Measurements from ENCODE around the gene GPR15. TPM values are rescaled to one million over a fixed set of nuclear protein-coding genes. Genes with fewer than 3 reads are reported as not detected.

Gene GPR15
- total RNA-seq (2012; rRNA removed): not detected in 2 replicates

DNA sequence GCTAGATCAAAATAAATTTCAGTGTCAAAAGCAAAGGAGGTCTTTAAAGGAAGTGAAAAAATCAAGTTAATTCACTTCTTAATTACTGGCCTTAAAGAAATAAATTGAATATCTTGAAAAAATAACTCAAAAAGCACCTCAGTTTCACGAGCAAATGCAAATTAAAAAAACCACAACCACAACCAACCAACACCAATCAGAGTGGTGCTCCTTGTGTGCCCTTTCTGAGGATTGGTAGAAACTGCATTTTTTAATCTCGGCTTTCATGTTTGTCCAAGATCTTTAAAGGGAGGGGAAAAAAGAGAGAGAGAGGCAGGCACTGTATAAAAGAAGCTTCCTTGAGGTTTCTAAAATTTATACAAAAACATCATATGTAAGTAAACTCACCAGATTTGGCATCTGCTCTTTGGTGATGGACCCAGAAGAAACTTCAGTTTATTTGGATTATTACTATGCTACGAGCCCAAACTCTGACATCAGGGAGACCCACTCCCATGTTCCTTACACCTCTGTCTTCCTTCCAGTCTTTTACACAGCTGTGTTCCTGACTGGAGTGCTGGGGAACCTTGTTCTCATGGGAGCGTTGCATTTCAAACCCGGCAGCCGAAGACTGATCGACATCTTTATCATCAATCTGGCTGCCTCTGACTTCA, at the start of gene GPR15:
Gene GPR15 (plus strand): TSS at position 357 of the 653 bp plus-strand sequence. CDS start 56 bp downstream, at position 413.
- no peaks in the 10 kb centered on the region for H3K36me3 ChIP-seq (ENCODE audit: insufficient read depth, low read length)
- H3K4me1 ChIP-seq (ENCODE audit: control insufficient read depth, insufficient read depth, low read length): no peaks in the 10 kb centered on the region
- no peak within 1 kb of the TSS for H3K4me3 ChIP-seq (ENCODE audit: low read length)
- H3K9ac ChIP-seq (ENCODE audit: low read depth, low read length): no peak within 1 kb of the TSS
- H3K27me3 ChIP-seq (ENCODE audit: control insufficient read depth, insufficient read depth, low read length): peaks cover 44% of the 10 kb centered on the region
- H3K9me3 ChIP-seq (replicated peaks; ENCODE audit: low read length): no peaks in the 10 kb centered on the region
- H3K4me2 ChIP-seq (ENCODE audit: low read length): no peak within 1 kb of the TSS

DNA sequence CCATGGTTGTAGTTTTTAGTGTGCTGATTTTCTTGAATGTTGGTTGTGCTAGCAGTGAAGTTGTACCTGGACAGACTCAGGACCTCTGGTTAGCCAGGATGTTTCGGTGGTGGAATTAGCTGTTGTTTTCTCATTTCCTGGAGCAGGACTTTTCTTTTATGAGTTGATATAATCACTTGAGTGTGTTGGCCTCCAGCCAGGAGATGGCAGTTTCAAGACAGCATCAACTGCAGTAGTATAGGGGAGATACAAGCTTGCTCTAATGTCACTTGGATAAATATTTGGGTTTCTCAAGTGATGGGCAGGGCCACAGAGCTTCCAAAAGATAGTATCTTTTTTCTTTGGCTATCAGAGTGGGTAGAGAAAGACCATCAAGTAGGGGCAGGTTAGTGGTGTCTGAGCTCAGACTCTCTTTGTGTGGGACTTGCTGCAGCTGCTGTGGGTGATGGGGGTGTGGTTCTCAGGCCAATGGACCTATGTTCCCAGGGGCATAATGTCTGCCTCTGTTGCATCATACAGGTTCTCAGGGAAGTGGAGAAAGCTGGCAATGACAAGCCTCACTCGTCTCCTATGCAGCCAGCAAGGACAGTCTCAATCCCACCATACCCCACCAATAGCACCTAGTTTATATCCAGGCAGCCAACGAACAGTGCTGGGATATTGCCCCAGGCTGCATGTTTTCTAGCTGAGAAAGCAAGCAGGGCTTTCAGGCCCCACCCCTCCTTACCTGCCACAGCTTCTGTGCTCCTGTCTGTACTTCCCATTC, 48.9 kb upstream of the GPR15 start:
- Histone ChIP-seq H3K36me3 (ENCODE audit: insufficient read depth, low read length) (no peaks in the 10 kb centered on the region), H3K4me2 (ENCODE audit: low read length) (no peak overlapping the region), H3K27me3 (ENCODE audit: control insufficient read depth, insufficient read depth, low read length) (no peaks in the 10 kb centered on the region), H3K4me1 (ENCODE audit: control insufficient read depth, insufficient read depth, low read length) (no peaks in the 10 kb centered on the region), H3K4me3 (ENCODE audit: low read length) (no peak overlapping the region), H3K9ac (ENCODE audit: low read depth, low read length) (no peak overlapping the region), H3K9me3 (replicated peaks; ENCODE audit: low read length) (no peaks in the 10 kb centered on the region)

DNA sequence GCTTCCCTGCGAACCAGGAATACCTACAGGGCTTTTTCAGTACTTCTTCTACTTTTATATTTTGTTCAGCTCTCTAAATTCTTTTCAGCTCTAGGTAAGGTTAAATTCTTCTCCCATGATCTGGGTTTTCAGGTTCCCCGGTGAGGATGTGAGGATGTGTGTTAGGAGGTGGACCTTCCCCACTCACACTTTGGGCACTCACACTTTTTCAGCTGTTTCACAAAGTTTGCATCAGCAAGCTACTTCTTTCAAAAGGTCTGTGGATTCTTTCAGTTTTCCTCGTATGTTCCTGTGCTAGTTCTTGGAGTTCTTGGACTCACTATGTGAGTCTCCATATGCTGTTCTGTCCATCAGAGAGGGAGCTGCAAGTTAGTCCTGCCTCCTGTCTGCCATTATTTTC, 48.2 kb upstream of the GPR15 start:
- Histone ChIP-seq H3K36me3 (ENCODE audit: insufficient read depth, low read length) (no peaks in the 10 kb centered on the region), H3K4me3 (ENCODE audit: low read length) (no peak overlapping the region), H3K27me3 (ENCODE audit: control insufficient read depth, insufficient read depth, low read length) (no peaks in the 10 kb centered on the region), H3K4me1 (ENCODE audit: control insufficient read depth, insufficient read depth, low read length) (no peaks in the 10 kb centered on the region), H3K9me3 (replicated peaks; ENCODE audit: low read length) (no peaks in the 10 kb centered on the region), H3K9ac (ENCODE audit: low read depth, low read length) (no peak overlapping the region), H3K4me2 (ENCODE audit: low read length) (no peak overlapping the region)

GRCh38 chr3:98497381-98497780, 34.4 kb upstream of the GPR15 start, which contains the start of gene OR5K2:
TSS of gene OR5K2 (plus strand) at chr3:98497681. CDS start at chr3:98497681, 0 bp downstream.
- H3K4me2 ChIP-seq (ENCODE audit: low read length): no peak within 1 kb of the TSS
- H3K4me1 ChIP-seq (ENCODE audit: control insufficient read depth, insufficient read depth, low read length): no peaks in the 10 kb centered on the region
- H3K9me3 ChIP-seq (replicated peaks; ENCODE audit: low read length): no peaks in the 10 kb centered on the region
- H3K27me3 ChIP-seq (ENCODE audit: control insufficient read depth, insufficient read depth, low read length): peaks cover 22% of the 10 kb centered on the region
- H3K36me3 ChIP-seq (ENCODE audit: insufficient read depth, low read length): no peaks in the 10 kb centered on the region
- H3K4me3 ChIP-seq (ENCODE audit: low read length): no peak within 1 kb of the TSS
- H3K9ac ChIP-seq (ENCODE audit: low read depth, low read length): no peak within 1 kb of the TSS

- no peaks in the 10 kb centered on the region for H3K36me3 ChIP-seq (ENCODE audit: insufficient read depth, low read length)
- no peak overlapping the region for H3K9ac ChIP-seq (ENCODE audit: low read depth, low read length)
- H3K9me3 ChIP-seq (replicated peaks; ENCODE audit: low read length): no peaks in the 10 kb centered on the region
- H3K4me2 ChIP-seq (ENCODE audit: low read length): no peak overlapping the region
- H3K27me3 ChIP-seq (ENCODE audit: control insufficient read depth, insufficient read depth, low read length): peaks cover 6% of the 10 kb centered on the region
- H3K4me1 ChIP-seq (ENCODE audit: control insufficient read depth, insufficient read depth, low read length): no peaks in the 10 kb centered on the region
- H3K4me3 ChIP-seq (ENCODE audit: low read length): no peak overlapping the region
These were observed 31.8 kb upstream of the GPR15 start for GRCh38 chr3:98500019-98500418.

GRCh38 chr3:98501270-98501669, 30.5 kb upstream of the GPR15 start:
- no peaks in the 10 kb centered on the region for H3K9me3 ChIP-seq (replicated peaks; ENCODE audit: low read length)
- peaks cover 6% of the 10 kb centered on the region for H3K27me3 ChIP-seq (ENCODE audit: control insufficient read depth, insufficient read depth, low read length)
- H3K9ac ChIP-seq (ENCODE audit: low read depth, low read length): no peak overlapping the region
- H3K4me1 ChIP-seq (ENCODE audit: control insufficient read depth, insufficient read depth, low read length): no peaks in the 10 kb centered on the region
- H3K4me2 ChIP-seq (ENCODE audit: low read length): no peak overlapping the region
- H3K36me3 ChIP-seq (ENCODE audit: insufficient read depth, low read length): no peaks in the 10 kb centered on the region
- no peak overlapping the region for H3K4me3 ChIP-seq (ENCODE audit: low read length)

DNA sequence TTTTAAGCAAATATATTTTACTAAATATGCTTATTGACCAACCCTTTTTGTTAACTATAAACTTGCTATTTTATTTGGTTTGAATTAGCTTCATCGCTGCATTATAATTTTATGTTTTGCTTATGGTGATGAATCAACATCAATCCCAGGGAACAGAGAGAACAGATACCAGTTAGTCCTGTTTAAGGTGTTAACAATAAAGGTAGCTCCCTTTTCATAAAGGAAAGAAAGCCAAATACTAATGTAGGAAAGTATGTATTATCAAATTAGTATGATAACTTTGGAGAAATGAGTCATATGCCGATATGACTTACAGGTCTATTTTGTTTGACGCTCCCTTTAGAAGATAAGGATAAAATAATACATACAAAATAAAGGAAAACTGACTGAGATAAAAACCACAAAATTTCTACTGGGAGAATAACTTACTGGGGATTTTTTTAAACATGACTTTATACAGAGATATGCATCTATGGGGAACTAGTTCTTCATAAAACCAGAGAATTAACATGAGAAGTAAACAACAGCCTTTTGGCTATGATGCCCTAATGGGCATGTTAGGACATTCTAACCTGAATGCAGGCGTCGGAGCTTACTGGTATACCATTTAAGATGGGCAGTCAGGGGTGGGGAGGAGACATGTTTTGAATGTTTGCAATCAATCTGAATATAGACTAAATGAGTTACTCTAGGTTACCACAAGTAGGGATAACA, 29.8 kb upstream of the GPR15 start:
- Histone ChIP-seq H3K27me3 (ENCODE audit: control insufficient read depth, insufficient read depth, low read length) (peaks cover 5% of the 10 kb centered on the region), H3K4me2 (ENCODE audit: low read length) (no peak overlapping the region), H3K4me1 (ENCODE audit: control insufficient read depth, insufficient read depth, low read length) (no peaks in the 10 kb centered on the region), H3K9ac (ENCODE audit: low read depth, low read length) (no peak overlapping the region), H3K9me3 (replicated peaks; ENCODE audit: low read length) (no peaks in the 10 kb centered on the region), H3K4me3 (ENCODE audit: low read length) (no peak overlapping the region), H3K36me3 (ENCODE audit: insufficient read depth, low read length) (no peaks in the 10 kb centered on the region)

GRCh38 chr3:98504539-98504938, 27.2 kb upstream of the GPR15 start:
- Histone ChIP-seq H3K9me3 (replicated peaks; ENCODE audit: low read length) (no peaks in the 10 kb centered on the region), H3K27me3 (ENCODE audit: control insufficient read depth, insufficient read depth, low read length) (no peaks in the 10 kb centered on the region), H3K9ac (ENCODE audit: low read depth, low read length) (no peak overlapping the region), H3K4me1 (ENCODE audit: control insufficient read depth, insufficient read depth, low read length) (no peaks in the 10 kb centered on the region), H3K4me3 (ENCODE audit: low read length) (no peak overlapping the region), H3K4me2 (ENCODE audit: low read length) (no peak overlapping the region), H3K36me3 (ENCODE audit: insufficient read depth, low read length) (no peaks in the 10 kb centered on the region)

- Histone ChIP-seq H3K4me3 (ENCODE audit: low read length) (no peak overlapping the region), H3K9ac (ENCODE audit: low read depth, low read length) (no peak overlapping the region), H3K9me3 (replicated peaks; ENCODE audit: low read length) (no peaks in the 10 kb centered on the region), H3K4me1 (ENCODE audit: control insufficient read depth, insufficient read depth, low read length) (no peaks in the 10 kb centered on the region), H3K4me2 (ENCODE audit: low read length) (no peak overlapping the region), H3K27me3 (ENCODE audit: control insufficient read depth, insufficient read depth, low read length) (no peaks in the 10 kb centered on the region), H3K36me3 (ENCODE audit: insufficient read depth, low read length) (no peaks in the 10 kb centered on the region)
These were observed 23.2 kb upstream of the GPR15 start for GRCh38 chr3:98508582-98508981.

DNA sequence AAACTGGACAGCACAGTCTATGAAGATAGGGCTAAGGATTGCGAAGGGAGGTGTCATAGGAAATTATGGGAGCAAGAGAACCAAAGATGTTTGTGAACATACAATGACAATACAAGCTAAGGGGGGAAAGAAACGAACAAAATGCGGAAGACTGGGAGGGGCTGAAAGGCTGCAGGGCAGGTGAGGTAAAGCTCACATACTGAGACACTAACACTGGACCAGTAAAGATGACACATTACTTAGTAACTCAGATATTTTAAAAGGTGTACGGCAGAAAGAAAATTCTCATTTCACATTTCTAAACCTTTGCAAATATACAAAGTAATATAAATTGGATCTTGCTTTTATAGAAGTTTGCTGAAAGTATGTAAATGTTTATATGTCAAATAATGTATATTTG, 19.2 kb upstream of the GPR15 start:
- Histone ChIP-seq H3K4me2 (ENCODE audit: low read length) (no peak overlapping the region), H3K27me3 (ENCODE audit: control insufficient read depth, insufficient read depth, low read length) (no peaks in the 10 kb centered on the region), H3K4me3 (ENCODE audit: low read length) (no peak overlapping the region), H3K9ac (ENCODE audit: low read depth, low read length) (no peak overlapping the region), H3K36me3 (ENCODE audit: insufficient read depth, low read length) (peaks cover 25% of the 10 kb centered on the region), H3K9me3 (replicated peaks; ENCODE audit: low read length) (no peaks in the 10 kb centered on the region), H3K4me1 (ENCODE audit: control insufficient read depth, insufficient read depth, low read length) (no peaks in the 10 kb centered on the region)

DNA sequence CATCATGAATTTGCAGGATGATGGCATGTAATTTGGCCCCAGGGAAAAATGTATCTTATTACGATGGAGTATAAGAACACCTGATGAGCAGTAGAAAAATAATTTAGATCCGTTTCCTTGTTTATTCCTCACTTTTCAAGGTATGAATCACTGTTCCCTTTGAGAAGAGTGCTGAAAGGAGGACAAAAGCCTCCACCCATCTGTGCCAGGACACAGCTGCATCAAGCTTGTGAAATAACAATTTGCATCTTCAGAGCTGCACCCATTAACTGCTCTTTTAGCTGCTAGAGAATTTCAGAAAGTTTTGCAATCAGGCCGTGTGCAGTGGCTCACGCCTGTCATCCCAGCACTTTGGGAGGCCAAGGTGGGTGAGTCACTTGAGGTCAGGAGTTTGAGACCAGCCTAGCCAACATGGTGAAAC, 18.7 kb upstream of the GPR15 start:
- Histone ChIP-seq H3K9ac (ENCODE audit: low read depth, low read length) (no peak overlapping the region), H3K4me2 (ENCODE audit: low read length) (no peak overlapping the region), H3K36me3 (ENCODE audit: insufficient read depth, low read length) (peaks cover 30% of the 10 kb centered on the region)

More for the DNA sequence above, 18.7 kb upstream of the GPR15 start:
- H3K4me1 ChIP-seq (ENCODE audit: control insufficient read depth, insufficient read depth, low read length): no peaks in the 10 kb centered on the region
- no peak overlapping the region for H3K4me3 ChIP-seq (ENCODE audit: low read length)
- no peaks in the 10 kb centered on the region for H3K9me3 ChIP-seq (replicated peaks; ENCODE audit: low read length)
- H3K27me3 ChIP-seq (ENCODE audit: control insufficient read depth, insufficient read depth, low read length): no peaks in the 10 kb centered on the region

All from skeletal muscle satellite cell (primary cell).